GM12892 (cell line): Measurements from ENCODE around the gene CORO2A.

ENCODE experiments used
- POLR2A ChIP-seq: IDR thresholded peaks from 2 replicates; pipeline ENCODE4 v1.6.1; 2011; ENCODE audit warnings: low read depth, low read length, control low read depth
- TAF1 ChIP-seq: IDR thresholded peaks from 2 replicates; pipeline ENCODE4 v1.6.1; 2011; ENCODE audit warnings: low read depth, mild to moderate bottlenecking, control low read depth, low read length, borderline replicate concordance

DNA sequence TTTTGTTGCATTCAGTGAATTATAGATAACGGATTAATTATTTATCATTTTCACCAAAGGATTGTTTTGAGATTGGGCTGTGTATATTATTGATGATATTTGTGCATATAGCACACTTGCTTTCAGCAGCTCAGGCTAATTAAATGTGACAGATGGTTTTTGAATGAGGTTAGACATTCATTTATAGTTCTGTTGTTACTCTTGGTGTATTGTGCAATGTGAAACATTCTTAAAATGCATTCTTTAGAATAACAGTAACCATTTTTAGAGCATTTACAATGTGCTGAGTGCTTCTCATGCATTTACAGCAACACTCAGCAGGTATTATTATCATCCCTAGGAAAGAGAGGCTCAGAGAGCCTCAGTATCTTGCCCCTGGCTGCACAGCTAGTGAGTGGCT lies 112.1 kb downstream of the CORO2A start:
- TF ChIP-seq POLR2A (no peak), TAF1 (no peak)
